Astrocyte (in vitro differentiated cells and primary cell): ENCODE results near the gene CRYL1. TPM values are rescaled to one million over a fixed set of nuclear protein-coding genes. Genes with fewer than 3 reads are reported as not detected.

ENCODE experiments used
- DNase-seq: peaks from one replicate; pipeline ENCODE4 v3.0.0-alpha.2; 2010; ENCODE audit warnings: low read depth
- FAIRE-seq: peaks from 2 replicates; lab custom pipeline; 2011; peaks lifted over from hg19 to GRCh38; lab: Jason Lieb, UNC
- H2AFZ ChIP-seq: 2 replicates; pipeline ENCODE4 v1.6.0; 2012; ENCODE audit warnings: low read depth, low read length, inconsistent platforms
- H3K27ac ChIP-seq: 2 replicates; pipeline ENCODE4 v1.5.1; 2011; ENCODE audit warnings: low read depth, low read length, inconsistent platforms
- H3K27me3 ChIP-seq: 2 replicates; pipeline ENCODE4 v1.6.0; 2011; ENCODE audit warnings: low read length, inconsistent platforms; ENCODE audit not compliant: insufficient read depth
- H3K36me3 ChIP-seq: 2 replicates; pipeline ENCODE4 v1.5.1; 2011; ENCODE audit warnings: low read length, inconsistent platforms; ENCODE audit not compliant: insufficient read depth
- H3K4me1 ChIP-seq: 2 replicates; pipeline ENCODE4 v1.5.1; 2011; ENCODE audit warnings: low read length, inconsistent platforms; ENCODE audit not compliant: insufficient read depth
- H3K4me2 ChIP-seq: 2 replicates; pipeline ENCODE4 v1.6.0; 2012; ENCODE audit warnings: low read length, inconsistent platforms
- H3K4me3 ChIP-seq: 2 replicates; pipeline ENCODE4 v1.5.1; 2011; ENCODE audit warnings: low read depth, mild to moderate bottlenecking, low read length, inconsistent platforms; ENCODE audit not compliant: insufficient read depth
- H3K79me2 ChIP-seq: 2 replicates; pipeline ENCODE4 v1.6.0; 2012; ENCODE audit warnings: mild to moderate bottlenecking, low read length, inconsistent platforms; ENCODE audit not compliant: insufficient read depth
- H3K9ac ChIP-seq: 2 replicates; pipeline ENCODE4 v1.6.0; 2012; ENCODE audit warnings: mild to moderate bottlenecking, low read length, inconsistent platforms
- H3K9me3 ChIP-seq: 2 replicates; pipeline ENCODE4 v1.5.1; 2012; ENCODE audit warnings: low read depth, mild to moderate bottlenecking, low read length, inconsistent platforms; ENCODE audit not compliant: insufficient read depth
- H4K20me1 ChIP-seq: 2 replicates; pipeline ENCODE4 v1.6.0; 2012; ENCODE audit warnings: low read length, inconsistent platforms; ENCODE audit not compliant: insufficient read depth
- H3K27ac Mint-ChIP-seq: one replicate; pipeline ENCODE4 v1.8.0; 2021; ENCODE audit warnings: mild to moderate bottlenecking, mixed read lengths; ENCODE audit not compliant: unreplicated experiment
- H3K27me3 Mint-ChIP-seq: one replicate; pipeline ENCODE4 v1.8.0; 2021; ENCODE audit warnings: low read depth, mixed read lengths; ENCODE audit not compliant: unreplicated experiment
- H3K36me3 Mint-ChIP-seq: one replicate; pipeline ENCODE4 v1.8.0; 2021; ENCODE audit warnings: low read depth, mixed read lengths; ENCODE audit not compliant: unreplicated experiment
- H3K4me1 Mint-ChIP-seq: one replicate; pipeline ENCODE4 v1.8.0; 2021; ENCODE audit warnings: low read depth, mixed read lengths; ENCODE audit not compliant: unreplicated experiment
- H3K4me3 Mint-ChIP-seq: one replicate; pipeline ENCODE4 v1.8.0; 2021; ENCODE audit warnings: mild to moderate bottlenecking, moderate library complexity, mixed read lengths; ENCODE audit not compliant: unreplicated experiment
- H3K9me3 Mint-ChIP-seq: one replicate; pipeline ENCODE4 v1.8.0; 2021; ENCODE audit warnings: mild to moderate bottlenecking, mixed read lengths; ENCODE audit not compliant: unreplicated experiment
- CTCF ChIP-seq: IDR thresholded peaks from 2 replicates; pipeline ENCODE4 v1.5.1; 2011; ENCODE audit warnings: low read depth, mild to moderate bottlenecking, inconsistent platforms, low read length, moderate library complexity; ENCODE audit not compliant: insufficient read depth
- EZH2 ChIP-seq: IDR thresholded peaks from 2 replicates; pipeline ENCODE4 v1.6.1; 2012; ENCODE audit warnings: mild to moderate bottlenecking, low read length, inconsistent platforms; ENCODE audit not compliant: insufficient read depth
- total RNA-seq: library from RNA; stranded (reverse); gene quantifications from 2 replicates; pipeline ENCODE4 v1.2.1, GENCODE V29; 2021

The CRYL1 gene
- total RNA-seq, 1 donor from 2014 or later: 3.7 TPM

GRCh38 chr13:20466371-20466770 is 59.3 kb downstream of the CRYL1 start:
- H3K27me3 Mint-ChIP-seq: no peaks in the 10 kb centered on the region
- no peaks in the 10 kb centered on the region for H3K79me2 ChIP-seq
- H3K4me3 ChIP-seq: no peak overlapping the region
- no peaks in the 10 kb centered on the region for H3K27me3 ChIP-seq
- DNase-seq (no peak), FAIRE-seq (no peak)
- no peaks in the 10 kb centered on the region for H3K36me3 Mint-ChIP-seq
- no peaks in the 10 kb centered on the region for H3K36me3 ChIP-seq
- H3K4me1 ChIP-seq: peaks cover 2% of the 10 kb centered on the region
- no peak overlapping the region for H3K27ac ChIP-seq
- no peaks in the 10 kb centered on the region for H4K20me1 ChIP-seq
- no peaks in the 10 kb centered on the region for H3K9me3 ChIP-seq
- H3K4me3 Mint-ChIP-seq: no peak overlapping the region
- H3K4me1 Mint-ChIP-seq: peaks cover 9% of the 10 kb centered on the region
- no peak overlapping the region for H3K27ac Mint-ChIP-seq
- no peak overlapping the region for H2AFZ ChIP-seq
- H3K9me3 Mint-ChIP-seq: no peaks in the 10 kb centered on the region
- TF ChIP-seq EZH2: no peak
- no peak for TF ChIP-seq CTCF
- no peak overlapping the region for H3K9ac ChIP-seq
- H3K4me2 ChIP-seq: no peak overlapping the region

GRCh38 chr13:20465218-20465879 is 60.3 kb downstream of the CRYL1 start:
- DNase-seq (no peak), FAIRE-seq (no peak)
- no peaks in the 10 kb centered on the region for H3K36me3 Mint-ChIP-seq
- peaks cover 14% of the 10 kb centered on the region for H3K4me1 Mint-ChIP-seq
- H3K4me3 ChIP-seq: no peak overlapping the region
- peaks cover 7% of the 10 kb centered on the region for H3K4me1 ChIP-seq
- H3K27me3 Mint-ChIP-seq: no peaks in the 10 kb centered on the region
- H3K4me3 Mint-ChIP-seq: no peak overlapping the region
- H3K9ac ChIP-seq: no peak overlapping the region
- no peaks in the 10 kb centered on the region for H3K27me3 ChIP-seq
- peak overlapping the region; percentile 3 for H3K4me2 ChIP-seq
- H3K79me2 ChIP-seq: no peaks in the 10 kb centered on the region
- no peaks in the 10 kb centered on the region for H3K36me3 ChIP-seq
- H4K20me1 ChIP-seq: no peaks in the 10 kb centered on the region
- H3K9me3 ChIP-seq: no peaks in the 10 kb centered on the region
- no peak overlapping the region for H3K27ac Mint-ChIP-seq
- no peak overlapping the region for H3K27ac ChIP-seq
- no peaks in the 10 kb centered on the region for H3K9me3 Mint-ChIP-seq
- TF ChIP-seq CTCF (no peak), EZH2 (no peak)
- H2AFZ ChIP-seq: no peak overlapping the region

GRCh38 chr13:20462921-20463320 is 62.7 kb downstream of the CRYL1 start:
- H3K4me1 Mint-ChIP-seq: peaks cover 13% of the 10 kb centered on the region
- H3K27me3 ChIP-seq: no peaks in the 10 kb centered on the region

More at GRCh38 chr13:20462921-20463320, 62.7 kb downstream of the CRYL1 start:
- H3K36me3 ChIP-seq: no peaks in the 10 kb centered on the region
- FAIRE-seq: no peak
- H3K9me3 ChIP-seq: no peaks in the 10 kb centered on the region
- no peak overlapping the region for H3K27ac ChIP-seq
- no peaks in the 10 kb centered on the region for H3K79me2 ChIP-seq
- H3K4me2 ChIP-seq: no peak overlapping the region
- peaks cover 7% of the 10 kb centered on the region for H3K4me1 ChIP-seq
- Mint-ChIP-seq H3K9me3 (no peaks in the 10 kb centered on the region), H3K27ac (no peak overlapping the region), H3K4me3 (no peak overlapping the region), H3K27me3 (no peaks in the 10 kb centered on the region), H3K36me3 (no peaks in the 10 kb centered on the region)
- no peak overlapping the region for H3K9ac ChIP-seq
- no peak overlapping the region for H3K4me3 ChIP-seq
- no peak overlapping the region for H2AFZ ChIP-seq
- H4K20me1 ChIP-seq: no peaks in the 10 kb centered on the region
- TF ChIP-seq EZH2: no peak
- DNase-seq: no peak
